HG02973 (cell line): ENCODE measurements around the gene NTM.

Source experiments
- ATAC-seq: cut with Tn5 transposase; IDR thresholded peaks from one replicate; pipeline ENCODE4 v1.9.1; 2021; ENCODE audit warnings: moderate library complexity; ENCODE audit not compliant: unreplicated experiment

NTM gene

GRCh38 chr11:132115454-132115853 lies 745.0 kb downstream of the NTM start:
- no peak for ATAC-seq

- no peak for ATAC-seq
Measured at GRCh38 chr11:132116516-132116915, 746.1 kb downstream of the NTM start.

GRCh38 chr11:132118661-132119060 lies 748.2 kb downstream of the NTM start:
- no peak for ATAC-seq

GRCh38 chr11:132119573-132119972 lies 749.2 kb downstream of the NTM start:
- ATAC-seq = no peak

- ATAC-seq = no peak
Measured at GRCh38 chr11:132122735-132123134, 752.3 kb downstream of the NTM start.

- no peak for ATAC-seq
Measured at GRCh38 chr11:132123449-132123848, 753.0 kb downstream of the NTM start.

- ATAC-seq = no peak
Measured at GRCh38 chr11:132123854-132124835, 753.7 kb downstream of the NTM start.

GRCh38 chr11:132125988-132126871 lies 755.8 kb downstream of the NTM start:
- no peak for ATAC-seq

- ATAC-seq = no peak
Measured at GRCh38 chr11:132126973-132127899, 756.8 kb downstream of the NTM start.

- ATAC-seq = no peak
Measured at GRCh38 chr11:132127900-132128288, 757.5 kb downstream of the NTM start.

- no peak for ATAC-seq
Measured at GRCh38 chr11:132131047-132131446, 760.6 kb downstream of the NTM start.

GRCh38 chr11:132131961-132132360 lies 761.5 kb downstream of the NTM start:
- no peak for ATAC-seq

- ATAC-seq = no peak
Measured at GRCh38 chr11:132134322-132134721, 763.9 kb downstream of the NTM start.

- no peak for ATAC-seq
Measured at GRCh38 chr11:132137289-132137980, 767.0 kb downstream of the NTM start.

GRCh38 chr11:132137981-132138313 lies 767.5 kb downstream of the NTM start:
- ATAC-seq = no peak

GRCh38 chr11:132139181-132139580 lies 768.8 kb downstream of the NTM start:
- ATAC-seq = no peak

- ATAC-seq = no peak
Measured at GRCh38 chr11:132140056-132140455, 769.6 kb downstream of the NTM start.

- no peak for ATAC-seq
Measured at GRCh38 chr11:132142121-132142520, 771.7 kb downstream of the NTM start.

- no peak for ATAC-seq
Measured at GRCh38 chr11:132142554-132142953, 772.1 kb downstream of the NTM start.

GRCh38 chr11:132147464-132147863 lies 777.0 kb downstream of the NTM start:
- no peak for ATAC-seq
